Measurements from ENCODE around the gene SRGAP3.
"Not testable (repeated sequence)": the region's sequence is repeated elsewhere in the genome, so short reads cannot be mapped to it uniquely, and the experiment has no call there.

The SRGAP3 gene

GRCh38 chr3:9249273-9250192 lies at the start of gene SRGAP3:
SRGAP3 (minus strand) TSS chr3:9249646; CDS start chr3:9248951, 695 bp downstream.
- TF ChIP-seq CTCF (IDR thresholded peaks at IDR 0.05; ENCODE audit: borderline replicate concordance, control extremely low read depth, extremely low read depth, insufficient read depth, missing control alignments): no peak
- in situ Hi-C loops (cut with MboI; ENCODE audit: low sequenced_read_pairs, unreplicated experiment): no loop called here
- peak; percentile 89 for DNase-seq (ENCODE audit: low spot score)

GRCh38 chr3:9298236-9298635 lies 48.8 kb upstream of the SRGAP3 start:
- TF ChIP-seq CTCF (IDR thresholded peaks at IDR 0.05; ENCODE audit: borderline replicate concordance, control extremely low read depth, extremely low read depth, insufficient read depth, missing control alignments): no peak
- no peak for DNase-seq (ENCODE audit: low spot score)
- in situ Hi-C loops (cut with MboI; ENCODE audit: low sequenced_read_pairs, unreplicated experiment): no loop called here

- TF ChIP-seq CTCF (IDR thresholded peaks at IDR 0.05; ENCODE audit: borderline replicate concordance, control extremely low read depth, extremely low read depth, insufficient read depth, missing control alignments): no peak
These were observed 46.8 kb upstream of the SRGAP3 start for GRCh38 chr3:9296241-9296640.

GRCh38 chr3:9295007-9295406 lies 45.6 kb upstream of the SRGAP3 start:
- DNase-seq (ENCODE audit: low spot score): no peak
- TF ChIP-seq CTCF (IDR thresholded peaks at IDR 0.05; ENCODE audit: borderline replicate concordance, control extremely low read depth, extremely low read depth, insufficient read depth, missing control alignments): no peak
- in situ Hi-C loops (cut with MboI; ENCODE audit: low sequenced_read_pairs, unreplicated experiment): no loop called here

More at GRCh38 chr3:9296241-9296640, 46.8 kb upstream of the SRGAP3 start:
- no peak for DNase-seq (ENCODE audit: low spot score)
- in situ Hi-C loops (cut with MboI; ENCODE audit: low sequenced_read_pairs, unreplicated experiment): no loop called here

GRCh38 chr3:9293953-9294352 lies 44.5 kb upstream of the SRGAP3 start:
- DNase-seq (ENCODE audit: low spot score); in situ Hi-C loops (cut with MboI; ENCODE audit: low sequenced_read_pairs, unreplicated experiment): not testable (repeated sequence)

GRCh38 chr3:9293076-9293475 lies 43.6 kb upstream of the SRGAP3 start:
- in situ Hi-C loops (cut with MboI; ENCODE audit: low sequenced_read_pairs, unreplicated experiment): no loop called here
- DNase-seq (ENCODE audit: low spot score): no peak
- TF ChIP-seq CTCF (IDR thresholded peaks at IDR 0.05; ENCODE audit: borderline replicate concordance, control extremely low read depth, extremely low read depth, insufficient read depth, missing control alignments): no peak

GRCh38 chr3:9292516-9292915 lies 43.1 kb upstream of the SRGAP3 start:
- TF ChIP-seq CTCF (IDR thresholded peaks at IDR 0.05; ENCODE audit: borderline replicate concordance, control extremely low read depth, extremely low read depth, insufficient read depth, missing control alignments): no peak
- in situ Hi-C loops (cut with MboI; ENCODE audit: low sequenced_read_pairs, unreplicated experiment): no loop called here
- no peak for DNase-seq (ENCODE audit: low spot score)

All from GM13976 (cell line).